Measurements from ENCODE around the gene MST1.

The MST1 gene

DNA sequence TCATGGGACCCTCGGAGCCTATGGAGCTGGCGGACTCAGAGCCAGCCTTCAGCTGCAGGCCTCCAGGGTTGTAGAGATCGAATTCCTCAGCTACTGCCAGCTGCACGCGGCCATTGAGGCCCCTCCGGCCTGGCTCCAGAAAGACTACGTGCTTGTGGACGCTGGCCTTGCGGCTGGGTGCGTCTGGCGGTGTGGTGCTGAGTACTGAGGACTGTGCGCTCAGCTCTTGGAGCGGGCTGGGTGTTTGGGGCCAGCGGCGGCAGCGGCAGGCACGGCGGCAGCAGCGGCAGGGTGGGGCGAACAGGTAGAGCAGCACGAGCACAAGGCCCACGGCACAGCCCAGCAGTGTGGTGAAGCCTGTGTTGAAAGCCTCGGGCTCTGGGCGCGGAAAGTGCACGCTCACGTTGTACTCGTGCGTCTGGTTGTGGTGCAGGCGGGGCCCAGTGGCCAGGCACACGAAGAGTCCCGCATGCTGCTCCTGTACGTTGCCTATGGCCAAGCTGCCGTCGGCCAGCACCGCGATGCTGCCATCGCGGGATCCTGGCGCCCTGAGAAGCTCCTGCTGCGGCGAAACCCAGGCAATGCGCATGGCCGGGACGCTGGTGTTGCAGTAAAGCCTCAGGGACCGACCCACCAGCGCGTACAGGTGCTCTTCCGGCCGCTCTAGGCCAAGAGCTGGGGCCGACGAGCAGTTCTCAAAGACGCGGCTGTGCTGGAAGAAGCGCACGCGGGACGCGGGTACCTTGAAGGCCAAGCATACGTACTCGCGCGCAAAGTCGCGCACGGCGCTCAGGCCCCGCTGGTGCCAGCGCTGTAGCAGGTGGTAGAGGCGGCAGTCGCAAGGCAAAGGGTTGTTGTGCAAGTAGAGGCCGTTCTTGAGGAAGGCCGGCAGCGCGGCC lies 28.9 kb upstream of the MST1 start:
- no peak for DNase-seq

GRCh38 chr3:49717211-49717958 lies 28.1 kb upstream of the MST1 start:
- DNase-seq, result no peak

DNA sequence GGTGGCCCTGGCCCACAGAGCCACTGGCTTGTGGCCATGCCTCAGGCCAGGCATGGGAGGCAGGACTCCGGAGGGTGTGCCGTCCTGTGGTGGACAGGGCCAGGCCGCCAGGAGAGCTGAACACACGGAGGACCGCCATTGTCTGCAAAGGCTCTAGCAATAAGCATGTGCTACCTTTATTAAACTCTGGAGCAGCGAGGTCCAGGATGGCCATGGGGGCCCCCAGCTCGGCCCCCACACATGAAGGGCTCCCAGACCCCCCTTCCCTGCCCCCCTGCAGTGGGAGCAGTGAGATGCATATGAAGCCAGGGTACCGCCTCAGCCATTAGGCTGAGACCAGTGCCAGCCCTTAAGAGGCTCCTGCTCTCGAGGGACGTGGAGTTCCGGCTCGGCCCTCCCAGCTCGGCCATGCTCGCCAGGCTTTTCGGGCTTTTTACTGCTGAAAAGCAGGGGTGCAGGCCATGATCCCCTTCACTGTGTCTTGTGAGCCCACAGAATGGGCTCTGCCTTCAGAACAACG lies 27.5 kb upstream of the MST1 start:
- no peak for DNase-seq

GRCh38 chr3:49716169-49716568 lies 26.9 kb upstream of the MST1 start:
- no peak for DNase-seq

DNA sequence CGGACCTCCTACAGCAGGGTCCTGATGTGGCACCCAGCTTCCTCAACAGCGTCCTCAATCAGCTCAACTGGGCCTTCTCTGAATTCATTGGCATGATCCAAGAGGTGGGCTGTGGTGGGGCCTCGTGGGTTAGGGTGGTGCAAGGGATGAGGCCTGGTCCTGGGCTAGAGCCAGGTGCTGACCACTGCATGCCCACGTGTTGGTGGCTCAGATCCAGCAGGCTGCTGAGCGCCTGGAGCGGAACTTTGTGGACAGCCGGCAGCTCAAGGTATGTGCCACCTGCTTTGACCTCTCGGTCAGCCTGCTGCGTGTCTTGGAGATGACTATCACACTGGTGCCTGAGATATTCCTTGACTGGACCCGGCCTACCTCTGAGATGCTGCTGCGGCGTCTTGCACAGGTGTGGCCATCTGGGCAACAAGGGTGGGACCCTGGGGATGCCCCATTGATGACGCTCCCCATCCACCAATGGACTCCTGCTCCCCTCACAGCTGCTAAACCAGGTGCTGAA lies 26.4 kb upstream of the MST1 start:
- DNase-seq, result no peak

- DNase-seq, result no peak
These were observed 25.7 kb upstream of the MST1 start for GRCh38 chr3:49714728-49715550.

DNA sequence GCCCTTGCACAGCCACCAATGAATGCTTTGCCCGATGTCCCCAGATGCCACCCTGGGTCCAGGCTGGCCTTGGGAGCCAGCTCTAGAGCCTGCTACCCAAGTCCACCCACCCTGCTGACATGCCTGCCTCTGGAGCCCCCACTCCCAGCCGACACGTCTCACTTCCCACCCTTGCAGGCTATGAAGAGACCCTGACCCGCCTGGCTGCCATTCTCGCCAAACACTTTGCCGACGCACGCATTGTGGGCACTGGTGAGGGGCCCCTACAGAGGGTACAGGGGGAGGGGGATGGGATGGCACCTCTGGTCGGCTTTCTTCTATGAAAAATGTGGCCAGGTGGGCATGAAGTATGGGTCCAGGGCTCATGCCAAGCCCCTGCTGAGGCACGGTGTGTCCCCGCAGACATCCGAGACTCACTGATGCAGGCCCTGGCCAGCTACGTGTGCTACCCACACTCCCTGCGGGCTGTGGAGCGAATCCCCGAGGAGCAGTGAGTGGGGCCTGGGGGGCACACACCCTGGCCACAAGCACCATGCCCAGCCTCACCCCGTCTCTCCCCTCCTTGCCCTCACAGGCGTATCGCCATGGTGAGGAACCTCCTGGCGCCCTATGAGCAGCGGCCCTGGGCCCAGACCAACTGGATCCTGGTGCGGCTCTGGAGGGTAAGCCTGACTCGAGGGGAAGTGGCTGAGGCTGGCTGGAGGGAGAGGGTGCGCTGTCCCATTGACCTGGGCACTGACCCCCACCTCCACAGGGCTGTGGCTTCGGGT lies 24.2 kb upstream of the MST1 start:
- no peak for DNase-seq

DNA sequence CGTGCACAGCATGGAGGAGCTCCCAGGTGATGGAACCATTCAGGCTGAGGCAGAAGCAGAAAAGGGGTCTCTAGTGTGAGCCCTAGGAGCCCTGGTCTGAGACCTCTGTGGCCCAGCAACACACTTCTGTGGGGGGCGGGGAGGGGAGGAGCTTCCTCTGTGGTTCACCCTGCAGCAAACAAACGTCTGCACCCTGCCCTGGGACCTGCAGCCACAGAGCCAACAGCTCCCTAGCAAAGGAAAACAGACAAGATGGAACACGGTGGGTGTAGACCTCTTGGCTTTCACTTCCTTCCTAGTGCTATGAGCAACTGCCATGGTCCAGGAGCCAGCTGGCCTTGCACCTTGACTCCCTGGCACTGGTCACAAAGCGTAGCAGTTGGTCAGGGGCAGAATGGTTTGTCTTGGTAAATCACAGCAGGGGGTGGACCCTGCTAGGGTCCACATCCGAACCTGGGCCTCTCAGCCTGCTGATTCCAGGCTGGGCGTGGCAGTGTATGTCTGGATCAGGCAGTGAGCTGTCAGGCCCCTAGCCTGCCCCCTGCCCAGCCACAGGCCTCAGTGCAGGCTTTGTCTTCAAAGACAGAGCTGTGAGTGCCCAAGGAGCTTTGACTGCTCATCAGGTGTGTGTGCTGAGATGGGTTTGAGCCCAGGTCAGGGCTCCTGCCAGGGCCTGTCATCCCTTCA lies 23.5 kb upstream of the MST1 start:
- no peak for DNase-seq

DNA sequence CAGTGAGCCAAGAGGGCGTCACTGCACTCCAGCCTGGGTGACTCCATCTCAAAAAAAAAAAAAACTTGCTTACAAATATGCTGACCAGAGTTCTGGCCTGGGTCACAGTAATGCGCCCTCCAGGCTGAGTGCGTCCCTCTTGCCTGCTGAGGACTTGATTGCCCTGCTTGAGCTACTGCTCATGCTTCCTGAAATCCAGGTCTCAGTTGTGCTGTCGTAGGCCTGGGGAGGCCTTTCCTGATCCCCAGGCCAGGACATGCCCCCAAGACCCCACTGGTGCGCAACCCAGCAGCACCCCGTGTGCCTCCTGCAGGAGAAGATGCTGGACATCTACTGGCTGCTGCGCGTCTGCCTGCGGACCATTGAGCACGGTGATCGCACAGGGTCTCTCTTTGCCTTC lies 22.9 kb upstream of the MST1 start:
- no peak for DNase-seq

- DNase-seq, result no peak
These were observed 22.2 kb upstream of the MST1 start for GRCh38 chr3:49711489-49711888.

DNA sequence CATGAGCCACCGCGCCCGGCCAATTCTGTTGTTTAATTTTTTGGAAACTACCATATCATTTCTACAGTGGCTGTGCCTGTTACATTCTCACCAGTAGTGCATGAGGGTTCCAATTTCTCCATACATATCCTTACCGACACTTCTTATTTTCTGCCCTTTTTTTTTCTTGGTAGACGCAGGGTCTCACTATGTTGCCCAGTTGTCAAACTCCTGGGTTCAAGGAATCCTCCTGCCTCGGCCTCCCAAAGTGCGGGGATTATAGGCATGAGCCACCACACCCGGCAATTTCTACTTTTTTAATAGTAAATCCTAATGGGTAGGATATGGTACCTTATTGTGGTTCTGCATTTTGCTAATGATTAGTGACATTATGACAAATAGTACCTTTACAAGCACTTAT lies 20.6 kb upstream of the MST1 start:
- no peak for DNase-seq

GRCh38 chr3:49707113-49707480 lies 17.8 kb upstream of the MST1 start:
- DNase-seq, result no peak

GRCh38 chr3:49706456-49707112 lies 17.3 kb upstream of the MST1 start:
- no peak for DNase-seq

DNA sequence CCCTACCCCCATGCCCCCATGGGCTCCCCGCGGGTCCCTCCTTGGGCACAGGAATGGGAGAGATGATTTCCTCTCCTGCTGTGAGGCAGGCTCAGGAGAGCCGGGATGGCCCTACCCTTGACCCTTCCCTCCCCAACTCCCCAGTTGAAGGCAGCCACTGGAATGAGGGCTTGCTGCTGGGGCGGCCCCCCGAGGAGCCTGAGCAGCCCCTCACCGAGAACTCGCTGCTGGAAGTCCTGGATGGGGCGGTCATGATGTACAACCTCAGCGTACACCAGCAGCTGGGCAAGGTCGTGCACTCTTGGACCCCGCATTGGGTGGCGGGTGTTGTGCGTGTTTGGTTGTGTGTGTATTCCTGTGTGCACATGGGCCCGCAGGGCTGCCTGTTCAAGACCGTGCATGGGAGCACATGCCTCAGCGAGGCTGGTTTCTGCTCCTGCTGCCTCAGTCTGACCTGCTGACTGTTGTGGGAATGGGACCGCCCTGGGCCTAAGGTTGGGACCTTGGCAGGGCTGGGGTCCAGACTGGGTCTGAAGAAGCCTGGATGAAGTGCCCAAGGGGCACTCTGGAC lies 16.2 kb upstream of the MST1 start:
- no peak for DNase-seq

DNA sequence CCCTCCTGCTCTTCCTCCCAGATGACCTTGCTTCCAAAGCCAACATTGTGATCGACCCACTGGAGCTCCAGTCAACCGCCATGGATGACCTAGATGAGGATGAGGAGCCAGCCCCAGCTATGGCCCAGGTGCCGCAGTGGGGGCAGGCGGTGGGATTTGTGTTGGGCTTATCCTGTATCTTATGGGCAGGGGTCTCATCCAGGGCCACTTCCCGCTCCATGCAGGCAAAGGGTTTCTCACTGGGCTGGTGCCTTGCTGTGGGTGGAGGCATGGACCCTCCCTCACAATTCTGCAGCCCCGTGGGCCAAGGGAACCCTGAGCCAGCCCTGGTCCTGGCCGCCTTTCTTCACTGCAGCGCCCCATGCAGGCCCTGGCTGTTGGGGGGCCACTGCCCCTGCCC lies 15.4 kb upstream of the MST1 start:
- no peak for DNase-seq

DNA sequence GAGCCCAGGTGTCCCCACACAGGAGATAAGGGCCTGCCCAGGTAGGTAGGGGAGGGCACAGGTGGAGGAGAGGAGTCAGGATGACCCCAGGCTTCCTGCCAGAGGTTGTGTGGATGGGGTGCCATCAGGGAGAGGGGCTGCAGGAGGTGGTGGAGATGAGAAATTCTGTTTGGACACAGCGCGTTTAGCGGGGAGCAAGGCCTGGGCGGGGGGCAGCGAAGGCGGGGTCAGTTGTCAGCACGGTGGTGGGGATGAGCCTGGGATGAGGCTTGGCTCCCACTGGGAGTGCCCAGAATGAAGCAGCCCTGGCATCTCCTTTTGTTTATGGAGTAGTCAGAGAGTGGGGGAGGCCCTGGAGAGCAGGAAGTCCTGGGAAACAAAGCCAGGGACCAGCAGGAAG lies 14.7 kb upstream of the MST1 start:
- DNase-seq, result no peak

DNA sequence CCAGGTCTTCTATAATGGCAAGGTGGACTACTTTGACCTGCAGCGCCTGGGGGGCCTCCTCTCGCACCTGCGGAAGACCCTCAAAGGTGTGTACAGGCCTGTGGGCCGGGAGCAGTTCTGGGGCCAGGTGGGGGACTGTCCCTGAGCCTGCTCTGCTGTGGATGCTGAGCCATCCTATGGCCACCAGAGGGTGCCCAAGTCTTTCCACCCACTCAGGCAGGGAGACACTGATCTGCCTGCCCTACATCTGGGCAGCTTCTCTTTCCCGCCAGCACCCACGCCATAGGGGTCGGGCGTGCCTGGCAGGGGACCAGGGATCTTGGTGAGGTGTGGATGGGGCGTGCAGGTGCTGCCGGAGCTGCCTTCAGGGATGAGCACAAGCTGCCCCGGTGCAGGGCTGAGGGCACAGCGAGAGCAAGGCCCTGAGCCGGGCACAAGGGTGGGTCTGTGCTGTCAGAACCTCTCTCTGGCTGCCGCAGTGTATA lies 14.2 kb upstream of the MST1 start:
- DNase-seq, result peak; percentile 76

DNA sequence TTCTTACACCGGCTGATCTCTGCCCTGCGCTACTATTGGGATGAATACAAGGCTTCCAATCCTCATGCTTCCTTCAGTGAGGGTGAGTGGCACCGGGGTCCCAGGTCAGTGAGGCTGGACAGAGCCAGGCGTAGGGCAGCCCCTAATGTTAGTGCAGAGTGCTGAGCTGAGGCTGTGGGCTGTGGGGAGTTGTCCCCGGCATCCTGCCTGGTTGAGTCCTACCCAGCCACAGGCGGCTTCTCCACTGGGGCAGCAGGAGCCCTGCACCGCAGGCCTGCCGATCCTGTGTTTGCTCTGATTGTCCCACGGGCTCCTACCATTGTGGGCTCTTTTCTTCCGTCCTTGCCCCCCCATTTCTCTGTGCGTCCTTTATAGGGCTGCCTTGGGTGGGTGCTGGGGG lies 13.4 kb upstream of the MST1 start:
- DNase-seq, result no peak

- DNase-seq, result no peak
These were observed 12.3 kb upstream of the MST1 start for GRCh38 chr3:49701388-49702077.
